A673 (cell line): ENCODE measurements around the gene ALOX12.

ENCODE experiments used
- CTCF ChIP-seq: fragments of 300-800, 200-600 bp; sonication (generic); conservative IDR thresholded peaks from 2 replicates; pipeline ENCODE4 v1.5.1; 2017; ENCODE audit warnings: low read depth, mild to moderate bottlenecking, antibody characterized with exemption, low read length, moderate library complexity, mixed read lengths
- EZH2 ChIP-seq: fragments of 200-600 bp; sonication (generic); IDR thresholded peaks from 2 replicates; pipeline ENCODE4 v1.6.1; 2017; ENCODE audit warnings: borderline replicate concordance, low read depth, mild to moderate bottlenecking, mixed read lengths, antibody characterized with exemption, low read length; ENCODE audit not compliant: poor library complexity, severe bottlenecking

GRCh38 chr17:7043182-7043496, 47.3 kb downstream of the ALOX12 start:
- TF ChIP-seq CTCF, result no peak
- TF ChIP-seq EZH2, result no peak
